UCSD-AML1 (cell line): ENCODE measurements around the gene DNAI1.
"Not testable (repeated sequence)": the region's sequence is repeated elsewhere in the genome, so short reads cannot be mapped to it uniquely, and the experiment has no call there.

ENCODE experiments used
- DNase-seq: peaks from one replicate; lab custom pipeline; 2025; ENCODE audit not compliant: unreplicated experiment; lab: John Stamatoyannopoulos, UW

DNAI1 gene

GRCh38 chr9:34450644-34451043 is 8.0 kb upstream of the DNAI1 start:
- no peak for DNase-seq

- no peak for DNase-seq
Measured at GRCh38 chr9:34451135-34451534, 7.5 kb upstream of the DNAI1 start.

GRCh38 chr9:34451545-34451944 is 7.1 kb upstream of the DNAI1 start:
- peak; percentile 22 for DNase-seq

DNA sequence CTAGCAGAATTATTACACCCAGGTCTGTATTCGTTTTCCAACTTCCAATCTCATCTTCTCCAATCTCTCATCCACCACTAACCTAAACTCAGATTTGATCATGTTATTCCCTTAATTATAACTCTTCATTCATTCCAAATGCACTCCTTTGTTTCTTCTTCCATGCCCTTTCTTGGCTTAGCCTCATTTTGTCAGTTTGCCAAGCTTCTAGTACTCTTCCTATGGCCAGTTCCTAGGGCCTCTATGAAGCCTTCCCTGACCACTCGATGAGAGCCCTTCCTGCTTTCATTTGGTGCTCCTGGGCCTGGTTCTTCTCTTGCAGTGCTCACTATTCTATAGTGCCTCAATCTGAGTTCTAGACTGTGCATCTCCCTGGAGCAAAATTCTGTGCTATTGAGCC is 6.0 kb upstream of the DNAI1 start:
- DNase-seq = no peak

GRCh38 chr9:34454571-34455065 is 4.0 kb upstream of the DNAI1 start:
- no peak for DNase-seq

DNA sequence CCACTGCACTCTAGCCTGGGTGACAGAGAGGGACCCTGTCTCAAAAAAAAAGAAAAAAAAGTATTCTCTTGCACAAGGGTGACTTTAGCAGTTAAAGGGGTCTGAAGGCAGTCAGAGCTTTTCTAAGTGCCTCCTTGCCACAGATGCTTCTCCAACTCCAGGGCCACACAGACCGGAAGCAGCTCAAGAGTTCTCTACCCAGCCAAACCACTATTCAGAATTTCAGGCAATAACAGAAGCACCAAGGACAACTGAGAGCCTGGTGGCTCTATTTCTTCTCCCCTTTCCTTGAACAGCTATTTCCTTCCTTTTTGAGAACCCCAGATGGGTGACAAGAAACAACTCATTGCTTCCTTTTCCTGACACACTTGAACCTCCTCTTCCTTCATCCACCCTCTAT is 2.5 kb upstream of the DNAI1 start:
- peak; percentile 44 for DNase-seq

GRCh38 chr9:34456746-34457145 is 1.9 kb upstream of the DNAI1 start:
- DNase-seq = no peak

DNA sequence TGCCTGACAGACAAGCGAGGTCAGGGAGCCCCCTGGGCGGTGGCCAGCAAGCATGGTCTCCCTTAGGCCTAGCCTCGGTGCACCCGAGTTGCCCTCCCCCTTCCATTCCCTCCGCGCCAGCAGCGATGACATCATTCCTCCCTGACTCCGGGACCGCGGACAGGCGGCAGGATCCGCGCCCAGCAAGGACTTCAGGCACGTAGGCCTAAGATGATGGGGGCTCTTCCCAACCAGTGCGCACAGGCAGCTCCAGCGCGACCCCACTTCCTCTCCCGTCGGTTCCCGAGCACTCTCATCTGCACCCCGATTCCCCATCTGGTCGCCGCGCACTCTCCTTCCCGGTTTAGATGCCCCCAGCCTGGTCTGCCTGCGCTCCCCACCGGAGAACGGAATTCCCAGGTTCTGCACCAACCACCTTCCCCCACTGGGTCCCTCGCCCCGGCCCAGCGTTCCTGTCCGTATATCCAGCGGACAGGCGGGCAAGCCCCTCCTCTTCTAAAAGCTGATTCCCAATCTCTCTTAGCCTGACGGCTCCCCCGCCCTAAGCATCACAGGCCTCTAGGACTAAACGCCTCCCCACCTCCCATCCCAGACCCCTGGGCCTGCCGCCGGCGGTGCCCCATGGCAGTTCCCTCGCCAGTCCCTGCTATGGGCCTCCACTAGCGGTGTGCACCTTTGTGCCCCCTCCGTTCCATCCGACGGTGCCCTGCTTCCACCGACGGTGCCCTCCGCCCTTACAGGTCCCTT is 1.2 kb upstream of the DNAI1 start:
- DNase-seq = peak; percentile 40

GRCh38 chr9:34458959-34459340 is 345 bp downstream of the DNAI1 start:
- no peak for DNase-seq

DNA sequence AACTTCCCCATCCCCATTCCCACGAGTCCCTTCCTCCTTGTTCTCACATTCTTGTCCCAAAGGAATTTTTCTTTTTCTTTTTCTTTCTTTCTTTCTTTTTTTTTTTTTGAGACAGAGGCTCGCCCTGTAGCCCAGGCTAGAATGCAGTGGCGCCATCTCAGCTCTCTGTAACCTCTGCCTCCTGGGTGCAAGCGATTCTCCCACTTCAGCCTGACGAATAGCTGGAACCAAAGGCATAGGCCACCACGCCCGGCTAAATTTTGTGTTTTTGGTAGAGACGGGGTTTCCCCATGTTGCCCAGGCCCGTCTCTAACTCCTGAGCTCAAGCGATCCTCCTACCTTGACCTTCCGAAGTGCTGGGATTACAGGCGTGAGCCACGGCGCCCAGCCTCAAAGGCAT is 751 bp downstream of the DNAI1 start:
- DNase-seq = no peak

DNA sequence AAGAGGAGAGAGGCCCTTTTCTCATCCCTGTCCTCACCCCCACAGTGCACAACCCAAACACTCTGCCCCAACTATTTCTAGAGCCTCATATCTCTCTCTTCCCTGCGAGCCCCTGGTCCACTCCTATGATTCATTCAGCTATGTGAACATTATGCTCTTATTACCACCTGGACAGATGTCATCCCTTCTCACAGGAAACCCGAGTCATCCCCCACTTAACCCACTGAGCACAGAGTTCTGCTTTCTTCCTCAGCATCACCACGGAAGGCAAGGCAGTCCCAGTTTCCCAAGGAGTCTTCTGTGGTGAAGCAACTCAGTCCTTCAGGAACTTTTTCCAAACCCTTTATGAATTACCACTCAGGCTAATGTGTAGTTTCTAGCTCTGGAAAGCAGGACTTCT is 1.3 kb downstream of the DNAI1 start:
- no peak for DNase-seq

GRCh38 chr9:34463098-34463900 is 4.7 kb downstream of the DNAI1 start:
- no peak for DNase-seq

DNA sequence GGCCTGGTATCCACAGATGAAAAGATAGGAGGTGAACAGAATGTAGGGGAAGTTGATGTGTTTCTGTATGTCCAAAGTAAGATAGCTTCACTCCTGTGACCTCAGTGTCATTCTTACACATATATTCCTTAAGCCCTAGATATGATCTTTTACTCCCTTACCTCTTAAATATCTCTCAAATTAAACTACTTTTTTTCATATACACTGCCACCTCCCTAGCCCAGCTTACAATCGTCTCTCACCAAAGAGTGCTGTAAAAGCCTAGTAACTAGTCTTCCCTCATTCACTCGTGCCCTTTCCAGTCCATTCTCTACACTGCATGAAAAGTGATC is 5.3 kb downstream of the DNAI1 start:
- DNase-seq = no peak

GRCh38 chr9:34464571-34464970 is 6.0 kb downstream of the DNAI1 start:
- no peak for DNase-seq

DNA sequence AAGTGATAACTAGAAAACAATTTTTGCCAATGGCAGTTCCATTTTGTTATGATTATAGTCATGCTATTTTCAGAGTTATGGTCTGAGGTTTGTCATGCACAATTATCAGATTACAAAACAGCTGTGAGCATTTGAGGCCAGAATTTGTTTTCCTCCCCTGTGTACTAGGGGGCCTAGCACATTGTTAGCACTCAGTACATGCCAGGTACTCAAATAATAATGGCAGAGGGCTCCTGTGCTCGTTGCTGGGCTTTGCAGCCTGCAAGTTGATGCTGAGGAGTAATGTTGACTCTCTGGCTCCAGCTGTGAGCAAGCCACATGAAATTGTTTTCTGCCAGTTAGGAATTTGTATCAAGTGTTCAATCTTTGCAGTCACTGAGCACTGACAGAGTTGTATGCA is 6.9 kb downstream of the DNAI1 start:
- DNase-seq = no peak

DNA sequence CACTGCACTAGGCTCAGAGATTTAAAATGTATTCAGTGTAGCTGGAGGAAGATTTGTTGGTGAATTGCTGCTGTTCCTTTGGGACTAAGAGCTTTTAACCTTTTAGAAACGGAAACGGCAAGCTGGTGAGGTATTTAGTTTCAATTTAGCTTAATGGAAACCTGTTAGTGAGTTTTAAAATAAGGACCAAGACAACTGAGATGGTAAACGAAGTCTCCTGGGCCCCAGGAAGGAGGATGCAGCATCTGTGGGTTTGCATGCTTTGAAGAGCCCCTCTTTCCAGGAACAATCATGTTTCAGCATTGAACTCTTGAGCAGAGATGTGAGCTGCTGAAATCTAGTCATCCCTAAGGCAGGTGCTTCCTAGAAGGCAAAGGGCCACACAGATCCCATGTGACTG is 16.5 kb downstream of the DNAI1 start:
- DNase-seq = no peak

DNA sequence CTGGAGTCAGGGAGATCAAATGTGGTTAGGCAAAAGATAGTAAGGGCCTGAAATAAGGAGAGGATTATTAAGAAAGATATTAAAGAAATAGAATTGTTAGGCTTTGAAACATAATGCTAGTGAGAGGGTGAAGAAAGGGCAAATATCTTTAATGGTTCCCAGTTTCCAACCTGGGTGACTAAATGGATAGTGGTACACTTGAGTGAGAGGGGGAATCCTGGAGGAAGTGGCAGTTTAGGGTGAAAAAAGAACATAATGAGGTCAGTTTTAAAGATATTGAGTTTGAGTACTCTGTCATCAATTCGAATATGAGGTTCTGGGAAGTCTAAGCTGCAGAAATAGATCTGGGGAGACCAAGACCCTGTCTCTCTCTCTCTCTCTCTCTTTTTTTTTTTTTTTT is 18.9 kb downstream of the DNAI1 start:
- DNase-seq = no peak

- no peak for DNase-seq
Measured at GRCh38 chr9:34479431-34479866, 20.8 kb downstream of the DNAI1 start.

- not testable (repeated sequence) for DNase-seq
Measured at GRCh38 chr9:34481620-34482019, 23.0 kb downstream of the DNAI1 start.

- DNase-seq = not testable (repeated sequence)
Measured at GRCh38 chr9:34482746-34483145, 24.1 kb downstream of the DNAI1 start.

- DNase-seq = no peak
Measured at GRCh38 chr9:34484678-34485077, 26.1 kb downstream of the DNAI1 start.

- DNase-seq = no peak
Measured at GRCh38 chr9:34485822-34486221, 27.2 kb downstream of the DNAI1 start.
